Right lobe of liver (tissue), 6 donors: ENCODE data around the gene PITPNB. TPM values are rescaled to one million over a fixed set of nuclear protein-coding genes. Genes with fewer than 3 reads are reported as not detected.
A peak's percentile ranks its signal among the peaks of the same experiment; 100 is the strongest.

Experiments
- ATAC-seq, 4 donors: fragments of 200-7000 bp; cut with Tn5 transposase; one replicate each; pipeline ENCODE4 v1.9.1; 2020; ENCODE audit warnings: mild to moderate bottlenecking in 4 of 4, moderate library complexity in 4 of 4
- DNase-seq, 3 donors: peaks; one replicate each; pipeline ENCODE4 v3.0.0-alpha.2; 2020
- H3K27ac ChIP-seq, 3 donors: fragments of 200-600 bp; one replicate each; pipeline ENCODE4 v1.8.0; 2022
- H3K27me3 ChIP-seq, 2 donors: fragments of 200-600 bp; one replicate each; pipeline ENCODE4 v1.8.0; 2022
- H3K36me3 ChIP-seq, 4 donors: fragments of 200-600 bp; sonication (generic) in 1 of 4; one replicate each; pipeline versions ENCODE4 v1.5.1 to v1.8.0; 2017 to 2022; ENCODE audit warnings: control low read depth in 1 of 4
- H3K4me1 ChIP-seq, 4 donors: fragments of 200-600 bp; sonication (generic) in 1 of 4; one replicate each; pipeline versions ENCODE4 v1.5.1 to v1.8.0; 2017 to 2022; ENCODE audit warnings: control low read depth in 1 of 4
- H3K4me3 ChIP-seq, 3 donors: fragments of 200-600 bp; one replicate each; pipeline ENCODE4 v1.8.0; 2022
- H3K9me3 ChIP-seq, 4 donors: fragments of 200-600 bp; sonication (generic) in 1 of 4; one replicate each; pipeline versions ENCODE4 v1.5.1 to v1.8.0; 2017 to 2022; ENCODE audit warnings: control low read depth in 1 of 4
- POLR2A ChIP-seq: fragments of 450-650 bp; IDR thresholded peaks from one replicate; pipeline ENCODE4 v1.6.1; 2017; ENCODE audit warnings: antibody characterized with exemption, mild to moderate bottlenecking
- WGBS: methylation state at CpG from one replicate; pipeline ENCODE4 v1.1.6; 2018; ENCODE audit warnings: low coverage, low lambda C conversion rate; ENCODE audit not compliant: insufficient coverage; ENCODE audit errors: missing lambda C conversion rate; 5-methylcytosine and 5-hydroxymethylcytosine counted together
- intact Hi-C, 2 donors: fragments of 100-400 bp; cut with DNase I; formaldehyde crosslinking; loops; one replicate each; pipeline versions ENCODE4 v1.11.2 to v1.14.1; 2022
- total RNA-seq, 6 experiments: library from RNA; depleted of rRNA in 2 of 6; stranded (reverse); fragments of >200 nt in 2 of 6; fragmentation: NEBNext Ultra II Directional in 3 of 6; extraction: Animal tissue kit (Norgen Biotek cat#: 25700) in 3 of 6; gene quantifications; one replicate each; pipeline versions ENCODE4 v1.1.0 to v1.2.4, GENCODE V29; 2016 to 2023
- TF ChIP-seq, protein P1 (sequence below), 4 donors: fragments of 200-600 bp in 3 of 4; fragments of 450-650 bp in 1 of 4; IDR thresholded peaks; one replicate each; pipeline versions ENCODE4 v1.5.1 to v1.8.0; 2016 to 2022; ENCODE audit warnings: antibody characterized with exemption in 4 of 4, mild to moderate bottlenecking in 2 of 4
- donor health status: DM: no; HTN: yes; CAD: no.
- donor health status: DM: no; HTN: no; CAD: no.
- donor health status: DM: no; HTN: no; CAD: no.
- donor health status: DM: no; HTN: yes; CAD: no.
- donor health status: DM: no; HTN: yes; CAD: no.

The PITPNB gene
- total RNA-seq, 6 experiments from 2014 or later: 28.7 to 60.6 (median 37.6) TPM

DNA sequence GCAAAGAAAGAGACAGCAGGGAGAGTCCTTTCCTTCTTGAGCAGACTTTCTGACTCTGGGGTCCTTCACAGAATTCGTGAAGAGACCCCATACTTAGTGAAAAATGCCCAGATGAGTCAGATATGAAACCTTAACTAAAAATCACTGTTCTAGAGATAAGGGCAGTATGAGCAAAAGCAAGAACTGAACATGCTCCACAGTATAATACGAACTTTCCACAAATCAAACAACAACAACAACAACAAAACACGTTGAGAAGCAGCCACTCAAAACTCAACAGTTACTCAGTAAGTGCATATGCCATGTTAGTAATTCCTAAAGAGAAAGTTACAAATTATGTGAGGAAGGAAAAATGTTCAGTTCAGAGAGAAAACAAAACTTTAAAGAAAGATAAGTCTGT, 44.3 kb downstream of the PITPNB start:
- intact Hi-C loops: no loop called here
- WGBS: 40% methylated on average over 3 of the region's 3 CpGs
- peaks cover 0 to 45% (median 22%) of the 10 kb centered on the region in 4 donors for H3K4me1 ChIP-seq
- no peak overlapping the region for H3K4me3 ChIP-seq
- no peaks in the 10 kb centered on the region for H3K27me3 ChIP-seq
- ATAC-seq (no peak), DNase-seq (no peak)
- no peaks in the 10 kb centered on the region for H3K9me3 ChIP-seq
- H3K27ac ChIP-seq: peak overlapping the region in 2 of 3 donors; percentile 95 to 97
- TF ChIP-seq POLR2A: no peak
- TF ChIP-seq, protein P1, sequence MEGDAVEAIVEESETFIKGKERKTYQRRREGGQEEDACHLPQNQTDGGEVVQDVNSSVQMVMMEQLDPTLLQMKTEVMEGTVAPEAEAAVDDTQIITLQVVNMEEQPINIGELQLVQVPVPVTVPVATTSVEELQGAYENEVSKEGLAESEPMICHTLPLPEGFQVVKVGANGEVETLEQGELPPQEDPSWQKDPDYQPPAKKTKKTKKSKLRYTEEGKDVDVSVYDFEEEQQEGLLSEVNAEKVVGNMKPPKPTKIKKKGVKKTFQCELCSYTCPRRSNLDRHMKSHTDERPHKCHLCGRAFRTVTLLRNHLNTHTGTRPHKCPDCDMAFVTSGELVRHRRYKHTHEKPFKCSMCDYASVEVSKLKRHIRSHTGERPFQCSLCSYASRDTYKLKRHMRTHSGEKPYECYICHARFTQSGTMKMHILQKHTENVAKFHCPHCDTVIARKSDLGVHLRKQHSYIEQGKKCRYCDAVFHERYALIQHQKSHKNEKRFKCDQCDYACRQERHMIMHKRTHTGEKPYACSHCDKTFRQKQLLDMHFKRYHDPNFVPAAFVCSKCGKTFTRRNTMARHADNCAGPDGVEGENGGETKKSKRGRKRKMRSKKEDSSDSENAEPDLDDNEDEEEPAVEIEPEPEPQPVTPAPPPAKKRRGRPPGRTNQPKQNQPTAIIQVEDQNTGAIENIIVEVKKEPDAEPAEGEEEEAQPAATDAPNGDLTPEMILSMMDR (IDR thresholded peaks at IDR 0.05): no peak
- peaks cover 0 to 3% (median 0%) of the 10 kb centered on the region in 4 donors for H3K36me3 ChIP-seq

DNA sequence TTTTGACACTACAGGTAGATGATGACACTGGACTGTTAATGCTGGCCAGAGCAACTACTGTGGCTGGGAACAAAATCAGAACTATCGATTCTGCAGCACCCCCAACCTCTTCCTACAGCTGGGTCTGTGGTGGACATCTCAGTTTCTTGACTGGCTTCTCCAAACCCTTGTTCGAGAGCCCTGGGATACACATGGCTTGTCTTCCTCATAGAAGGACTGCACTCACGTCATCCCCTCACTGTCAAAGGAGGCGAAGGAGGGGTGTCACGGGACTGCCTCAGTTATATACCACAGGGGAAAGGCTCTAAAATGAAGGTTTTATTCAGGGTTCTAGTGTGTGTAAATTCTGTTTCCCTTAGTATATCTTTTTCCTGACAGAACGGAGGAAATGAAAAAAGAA, 44.9 kb downstream of the PITPNB start:
- intact Hi-C loops: no loop called here
- TF ChIP-seq, protein P1 (IDR thresholded peaks at IDR 0.05): no peak
- no peak for TF ChIP-seq POLR2A
- H3K4me3 ChIP-seq: no peak overlapping the region
- H3K9me3 ChIP-seq: no peaks in the 10 kb centered on the region
- DNase-seq (no peak), ATAC-seq (no peak)
- peak overlapping the region in 2 of 3 donors; percentile 95 to 97 for H3K27ac ChIP-seq
- H3K4me1 ChIP-seq: peaks cover 0 to 51% (median 25%) of the 10 kb centered on the region in 4 donors
- no peaks in the 10 kb centered on the region for H3K27me3 ChIP-seq
- WGBS: 74% methylated on average over 4 of the region's 6 CpGs
- H3K36me3 ChIP-seq: peaks cover 0 to 3% (median 0%) of the 10 kb centered on the region in 4 donors

DNA sequence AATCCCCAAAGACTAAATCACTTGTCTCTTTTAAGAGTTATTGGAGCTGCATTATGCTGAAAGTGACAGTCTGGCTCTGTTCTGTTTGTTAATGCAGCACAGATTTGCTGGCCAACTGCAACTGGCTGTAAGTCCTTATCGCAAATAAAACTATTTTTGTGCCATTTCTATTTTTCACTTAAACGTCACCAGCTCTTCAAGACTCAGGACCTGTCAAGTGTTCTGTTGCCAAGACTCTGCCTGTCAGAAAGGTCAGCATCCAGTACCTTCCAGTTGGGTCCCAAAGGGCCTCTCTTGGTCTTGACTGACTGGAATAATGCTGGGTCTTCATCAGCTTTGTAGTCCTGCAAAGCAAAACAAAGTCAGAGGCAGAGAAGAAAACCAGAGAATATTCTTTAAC, 45.6 kb downstream of the PITPNB start:
- no peak overlapping the region for H3K4me3 ChIP-seq
- WGBS: 21% methylated on average over 2 of the region's 2 CpGs
- no peak for DNase-seq
- no peaks in the 10 kb centered on the region for H3K9me3 ChIP-seq
- peak overlapping the region in 2 of 3 donors; percentile 95 to 97 for H3K27ac ChIP-seq
- ATAC-seq: peak in 1 of 4 donors; percentile 11
- H3K36me3 ChIP-seq: peaks cover 0 to 3% (median 0%) of the 10 kb centered on the region in 4 donors
- TF ChIP-seq POLR2A: no peak
- TF ChIP-seq, protein P1 (IDR thresholded peaks at IDR 0.05): no peak
- intact Hi-C loops: no loop called here
- H3K27me3 ChIP-seq: no peaks in the 10 kb centered on the region
- H3K4me1 ChIP-seq: peaks cover 0 to 58% (median 29%) of the 10 kb centered on the region in 4 donors

DNA sequence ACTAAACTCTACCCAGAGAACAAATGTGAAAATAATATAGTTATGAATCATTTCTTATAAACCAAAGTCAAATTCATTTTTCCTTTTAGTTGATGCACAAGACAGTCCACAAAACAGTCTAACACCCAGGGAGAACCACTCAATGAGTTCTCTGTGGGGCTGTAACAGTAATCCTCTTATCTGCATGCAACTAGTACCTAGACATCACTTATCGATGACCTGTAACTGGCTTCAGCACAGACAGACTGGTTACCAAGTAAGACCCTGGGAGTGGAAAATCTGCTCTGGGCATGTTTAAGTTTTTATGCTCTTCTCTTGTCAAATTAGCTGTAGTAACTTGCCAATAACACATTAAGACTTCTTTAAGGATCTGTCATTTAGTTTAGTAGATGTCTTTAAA, 46.6 kb downstream of the PITPNB start:
- Histone ChIP-seq H3K36me3 (peaks cover 0 to 3% (median 0%) of the 10 kb centered on the region in 4 donors), H3K27ac (peak overlapping the region in 2 of 3 donors; percentile 95 to 97), H3K4me1 (peaks cover 0 to 67% (median 28%) of the 10 kb centered on the region in 4 donors), H3K9me3 (no peaks in the 10 kb centered on the region), H3K27me3 (no peaks in the 10 kb centered on the region), H3K4me3 (no peak overlapping the region)
- WGBS: 100% methylated on average over 1 of the region's 1 CpG
- DNase-seq (no peak), ATAC-seq (no peak)
- TF ChIP-seq POLR2A: no peak
- TF ChIP-seq, protein P1 (IDR thresholded peaks at IDR 0.05): no peak
- intact Hi-C loops: no loop called here
